Trophoblast cell (in vitro differentiated cells and primary cell): ENCODE data around the gene UPK2.

ENCODE experiments used
- DNase-seq, 2 donors: peaks; one replicate each; pipeline ENCODE4 v3.0.0-alpha.2; 2016
- H2AFZ ChIP-seq: 2 replicates; pipeline ENCODE4 v1.6.1; 2013; ENCODE audit warnings: low read length, moderate library complexity, mild to moderate bottlenecking; ENCODE audit not compliant: insufficient read depth, poor library complexity
- H2AK5ac ChIP-seq: 2 replicates; pipeline ENCODE4 v1.6.1; 2013; ENCODE audit warnings: mild to moderate bottlenecking, low read length
- H2BK120ac ChIP-seq: 2 replicates; pipeline ENCODE4 v1.6.1; 2013; ENCODE audit warnings: low read length, mild to moderate bottlenecking, moderate library complexity; ENCODE audit not compliant: insufficient read depth, poor library complexity
- H2BK12ac ChIP-seq: 2 replicates; pipeline ENCODE4 v1.6.1; 2013; ENCODE audit warnings: mild to moderate bottlenecking, low read length, moderate library complexity
- H2BK5ac ChIP-seq: 2 replicates; pipeline ENCODE4 v1.6.1; 2013; ENCODE audit warnings: low read length, low read depth, moderate library complexity, mild to moderate bottlenecking; ENCODE audit not compliant: poor library complexity
- H3K14ac ChIP-seq: 2 replicates; pipeline ENCODE4 v1.6.1; 2013; ENCODE audit warnings: mild to moderate bottlenecking, low read length
- H3K18ac ChIP-seq: 2 replicates; pipeline ENCODE4 v1.6.1; 2013; ENCODE audit warnings: mild to moderate bottlenecking, low read length
- H3K23ac ChIP-seq: 2 replicates; pipeline ENCODE4 v1.6.1; 2013; ENCODE audit warnings: low read length
- H3K27ac ChIP-seq: 2 replicates; pipeline ENCODE4 v1.5.1; 2013; ENCODE audit warnings: low read depth, mild to moderate bottlenecking, inconsistent platforms, low read length, moderate library complexity
- H3K27me3 ChIP-seq: 2 replicates; pipeline ENCODE4 v1.6.1; 2013; ENCODE audit warnings: inconsistent platforms, mild to moderate bottlenecking, low read length, moderate library complexity; ENCODE audit not compliant: insufficient read depth
- H3K36me3 ChIP-seq, 2 experiments: 1 replicate in 1 of 2; 2 replicates in 1 of 2; pipeline ENCODE4 v1.6.1; 2013; ENCODE audit warnings: low read length in 2 of 2, mild to moderate bottlenecking in 2 of 2, moderate library complexity in 1 of 2; ENCODE audit not compliant: insufficient read depth in 2 of 2, control insufficient read depth in 1 of 2
- H3K4ac ChIP-seq: 2 replicates; pipeline ENCODE4 v1.6.1; 2013; ENCODE audit warnings: low read depth, mild to moderate bottlenecking, low read length, moderate library complexity
- H3K4me1 ChIP-seq, 2 experiments: 1 replicate in 1 of 2; 2 replicates in 1 of 2; pipeline ENCODE4 v1.6.1; 2013; ENCODE audit warnings: low read length in 2 of 2, mild to moderate bottlenecking in 2 of 2, moderate library complexity in 1 of 2; ENCODE audit not compliant: insufficient read depth in 2 of 2, control insufficient read depth in 1 of 2
- H3K4me2 ChIP-seq: 2 replicates; pipeline ENCODE4 v1.6.1; 2013; ENCODE audit warnings: inconsistent platforms, mild to moderate bottlenecking, low read length, moderate library complexity
- H3K4me3 ChIP-seq: 2 replicates; pipeline ENCODE4 v1.5.1; 2013; ENCODE audit warnings: mild to moderate bottlenecking, low read depth, low read length, inconsistent platforms
- H3K79me1 ChIP-seq: one replicate; pipeline ENCODE4 v1.6.1; 2013; ENCODE audit warnings: low read length
- H3K79me2 ChIP-seq: 2 replicates; pipeline ENCODE4 v1.6.1; 2013; ENCODE audit warnings: low read length, mild to moderate bottlenecking; ENCODE audit not compliant: control insufficient read depth, insufficient read depth, poor library complexity
- H3K9ac ChIP-seq: 2 replicates; pipeline ENCODE4 v1.6.1; 2013; ENCODE audit warnings: mild to moderate bottlenecking, low read length
- H3K9me3 ChIP-seq: 2 replicates; pipeline ENCODE4 v1.6.1; 2013; ENCODE audit warnings: low read depth, mild to moderate bottlenecking, control low read depth, inconsistent platforms, low read length; ENCODE audit not compliant: insufficient read depth
- H4K12ac ChIP-seq: 2 replicates; pipeline ENCODE4 v1.6.1; 2013; ENCODE audit warnings: low read depth, mild to moderate bottlenecking, low read length, moderate library complexity
- H4K8ac ChIP-seq: 2 replicates; pipeline ENCODE4 v1.6.1; 2013; ENCODE audit warnings: low read depth, mild to moderate bottlenecking, low read length, moderate library complexity
- H4K91ac ChIP-seq: one replicate; pipeline ENCODE4 v1.6.1; 2013; ENCODE audit warnings: low read depth, mild to moderate bottlenecking, low read length, moderate library complexity
- WGBS: extraction: QIAGEN DNeasy Blood & Tissue Kit; methylation state at CpG from one replicate; pipeline ENCODE4 v1.1.7; 2013; ENCODE audit warnings: missing lambda C conversion rate; ENCODE audit not compliant: insufficient read length, insufficient coverage; ENCODE audit errors: extremely low coverage; 5-methylcytosine and 5-hydroxymethylcytosine counted together

The UPK2 gene

GRCh38 chr11:118998388-118998717 is 42.3 kb downstream of the UPK2 start:
- no peak overlapping the region for H3K23ac ChIP-seq
- peak overlapping the region; percentile 72 for H3K4me2 ChIP-seq
- peak overlapping the region; percentile 77 for H3K14ac ChIP-seq
- peak overlapping the region; percentile 42 for H3K9ac ChIP-seq
- peak overlapping the region; percentile 77 for H2AFZ ChIP-seq
- H2BK12ac ChIP-seq = peak overlapping the region; percentile 27
- peak overlapping the region; percentile 83 for H3K18ac ChIP-seq
- peaks cover 13% of the 10 kb centered on the region for H3K79me1 ChIP-seq
- peaks cover 12% of the 10 kb centered on the region for H3K79me2 ChIP-seq
- H2BK5ac ChIP-seq = peak overlapping the region; percentile 87
- peak overlapping the region; percentile 69 for H4K12ac ChIP-seq
- H2BK120ac ChIP-seq = peak overlapping the region; percentile 77
- no CpG with 5 or more reads among the region's 19 CpGs for WGBS
- H4K8ac ChIP-seq = peak overlapping the region; percentile 89
- DNase-seq = peak; percentile 15 to 44
- peaks cover 4 to 9% of the 10 kb centered on the region in 2 experiments for H3K4me1 ChIP-seq
- no peaks in the 10 kb centered on the region for H3K9me3 ChIP-seq
- peak overlapping the region; percentile 80 for H4K91ac ChIP-seq
- no peaks in the 10 kb centered on the region for H3K27me3 ChIP-seq
- peak overlapping the region; percentile 98 for H3K4me3 ChIP-seq
- peak overlapping the region; percentile 57 for H2AK5ac ChIP-seq
- H3K4ac ChIP-seq = peak overlapping the region; percentile 78
- H3K27ac ChIP-seq = peak overlapping the region; percentile 91
- H3K36me3 ChIP-seq = peaks cover 18 to 25% of the 10 kb centered on the region in 2 experiments

- H3K4me2 ChIP-seq = peak overlapping the region; percentile 72
- H3K79me2 ChIP-seq = peaks cover 12% of the 10 kb centered on the region
- no peak overlapping the region for H3K23ac ChIP-seq
- peak overlapping the region; percentile 98 for H3K4me3 ChIP-seq
- peak overlapping the region; percentile 69 for H4K12ac ChIP-seq
- H3K4ac ChIP-seq = peak overlapping the region; percentile 78
- no CpG with 5 or more reads among the region's 6 CpGs for WGBS
- H4K91ac ChIP-seq = peak overlapping the region; percentile 80
- H3K27ac ChIP-seq = peak overlapping the region; percentile 91
- H2BK120ac ChIP-seq = peak overlapping the region; percentile 77
- H2BK12ac ChIP-seq = peak overlapping the region; percentile 27
- H2AFZ ChIP-seq = peak overlapping the region; percentile 77
- peak overlapping the region; percentile 42 for H3K9ac ChIP-seq
- H4K8ac ChIP-seq = peak overlapping the region; percentile 89
- H3K79me1 ChIP-seq = peaks cover 13% of the 10 kb centered on the region
- H3K18ac ChIP-seq = peak overlapping the region; percentile 83
- peak overlapping the region; percentile 57 for H2AK5ac ChIP-seq
- peak; percentile 81 to 91 for DNase-seq
- peaks cover 4 to 9% of the 10 kb centered on the region in 2 experiments for H3K4me1 ChIP-seq
- H3K36me3 ChIP-seq = peaks cover 18 to 25% of the 10 kb centered on the region in 2 experiments
- H3K14ac ChIP-seq = peak overlapping the region; percentile 77
- H2BK5ac ChIP-seq = peak overlapping the region; percentile 87
- H3K27me3 ChIP-seq = no peaks in the 10 kb centered on the region
- H3K9me3 ChIP-seq = no peaks in the 10 kb centered on the region
Measured at GRCh38 chr11:118998822-118999221, 42.7 kb downstream of the UPK2 start.

GRCh38 chr11:119000906-119001305 is 44.8 kb downstream of the UPK2 start:
- Histone ChIP-seq H2BK120ac (no peak overlapping the region), H2BK5ac (no peak overlapping the region), H4K12ac (no peak overlapping the region), H3K27ac (no peak overlapping the region), H2AFZ (no peak overlapping the region), H3K4me2 (no peak overlapping the region), H4K91ac (no peak overlapping the region), H2AK5ac (no peak overlapping the region), H3K79me2 (peaks cover 12% of the 10 kb centered on the region), H3K36me3 (peaks cover 30 to 37% of the 10 kb centered on the region in 2 experiments), H3K27me3 (no peaks in the 10 kb centered on the region), H3K23ac (no peak overlapping the region), H4K8ac (no peak overlapping the region), H3K14ac (no peak overlapping the region), H3K4me1 (peaks cover 4 to 9% of the 10 kb centered on the region in 2 experiments), H3K18ac (no peak overlapping the region), H2BK12ac (no peak overlapping the region), H3K9ac (no peak overlapping the region), H3K9me3 (no peaks in the 10 kb centered on the region), H3K4ac (no peak overlapping the region), H3K4me3 (no peak overlapping the region), H3K79me1 (peaks cover 13% of the 10 kb centered on the region)
- WGBS = no CpG with 5 or more reads among the region's 1 CpG
- DNase-seq = peak in 1 of 2 donors; percentile 16

- H3K18ac ChIP-seq = no peak overlapping the region
- no CpG with 5 or more reads among the region's 4 CpGs for whole genome bisulfite sequencing
- H2BK5ac ChIP-seq = no peak overlapping the region
Measured at GRCh38 chr11:119006656-119007055, 50.6 kb downstream of the UPK2 start.

More at GRCh38 chr11:119006656-119007055, 50.6 kb downstream of the UPK2 start:
- Histone ChIP-seq H2BK120ac (no peak overlapping the region), H3K4me2 (no peak overlapping the region), H3K4me1 (no peaks in the 10 kb centered on the region), H3K27me3 (no peaks in the 10 kb centered on the region), H3K36me3 (peaks cover 53 to 60% of the 10 kb centered on the region in 2 experiments), H3K27ac (no peak overlapping the region), H2AK5ac (no peak overlapping the region), H4K8ac (no peak overlapping the region), H3K14ac (no peak overlapping the region), H3K4me3 (no peak overlapping the region), H3K79me2 (no peaks in the 10 kb centered on the region), H3K9ac (no peak overlapping the region), H3K4ac (no peak overlapping the region), H3K9me3 (no peaks in the 10 kb centered on the region), H4K91ac (no peak overlapping the region), H2AFZ (no peak overlapping the region), H3K79me1 (no peaks in the 10 kb centered on the region), H4K12ac (no peak overlapping the region), H3K23ac (no peak overlapping the region), H2BK12ac (no peak overlapping the region)
- no peak for DNase-seq
